IPS-15b (cell line): ENCODE measurements around the gene GHRHR.

Experiments
- H3K27me3 ChIP-seq: one replicate; pipeline ENCODE4 v1.6.1; 2013; ENCODE audit warnings: low read length; ENCODE audit not compliant: control insufficient read depth, insufficient read depth
- H3K36me3 ChIP-seq: one replicate; pipeline ENCODE4 v1.6.1; 2013; ENCODE audit warnings: low read length; ENCODE audit not compliant: control insufficient read depth, insufficient read depth
- H3K4me1 ChIP-seq: one replicate; pipeline ENCODE4 v1.6.1; 2013; ENCODE audit warnings: mild to moderate bottlenecking, low read length; ENCODE audit not compliant: control insufficient read depth, insufficient read depth
- H3K4me3 ChIP-seq: one replicate; pipeline ENCODE4 v1.5.1; 2013; ENCODE audit warnings: low read depth, low read length
- H3K9ac ChIP-seq: one replicate; pipeline ENCODE4 v1.6.1; 2013; ENCODE audit warnings: low read depth, mild to moderate bottlenecking, low read length
- H3K9me3 ChIP-seq: one replicate; pipeline ENCODE4 v1.6.1; 2013; ENCODE audit warnings: mild to moderate bottlenecking, low read length; ENCODE audit not compliant: control insufficient read depth, insufficient read depth

The GHRHR gene

DNA sequence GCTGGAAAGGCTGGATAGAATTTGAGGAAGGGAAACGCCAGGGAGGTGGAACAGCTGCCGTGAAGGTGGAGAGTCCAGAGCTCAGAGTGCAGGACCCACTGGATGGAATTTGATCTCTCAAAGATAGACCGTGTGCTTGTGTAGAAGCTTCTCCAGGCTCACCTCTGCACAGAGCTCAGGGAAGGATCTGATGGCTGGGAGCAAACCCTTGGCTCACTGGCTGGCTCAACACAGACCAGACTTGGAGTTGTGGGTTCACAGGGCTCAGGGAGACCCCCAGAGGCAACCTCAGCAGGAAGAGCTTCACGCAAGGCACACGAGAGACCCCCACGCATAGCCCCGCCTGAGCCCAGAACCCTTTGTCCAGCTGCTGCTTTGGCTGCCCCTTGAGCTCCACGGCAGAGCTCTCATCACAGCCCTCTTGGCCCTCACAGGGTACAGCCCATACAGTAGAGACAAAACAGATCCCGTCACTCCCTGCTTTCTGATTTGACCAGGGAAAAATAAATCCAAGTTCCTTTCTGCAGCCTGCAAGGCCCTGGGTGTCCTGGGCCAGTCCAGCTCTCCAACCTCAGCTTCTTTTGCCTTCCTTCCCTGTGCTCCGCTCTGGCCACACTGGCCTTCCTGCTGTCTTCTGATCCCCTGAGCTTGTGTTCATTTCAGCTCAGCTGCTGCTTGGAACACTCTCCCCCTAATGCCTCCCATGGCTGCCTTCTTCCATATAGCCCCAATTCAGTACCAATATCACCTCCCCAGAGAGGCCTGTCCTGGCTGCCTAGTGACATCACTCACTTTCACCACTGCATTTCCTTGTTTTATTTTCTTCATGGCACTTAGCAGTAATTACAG is 26.3 kb downstream of the GHRHR start:
- Histone ChIP-seq H3K4me1 (peaks cover 15% of the 10 kb centered on the region), H3K4me3 (no peak overlapping the region), H3K27me3 (no peaks in the 10 kb centered on the region), H3K9me3 (no peaks in the 10 kb centered on the region), H3K9ac (no peak overlapping the region), H3K36me3 (peaks cover 8% of the 10 kb centered on the region)

GRCh38 chr7:30990673-30991170 is 27.0 kb downstream of the GHRHR start:
- H3K27me3 ChIP-seq: no peaks in the 10 kb centered on the region
- no peak overlapping the region for H3K9ac ChIP-seq
- no peak overlapping the region for H3K4me3 ChIP-seq
- peaks cover 10% of the 10 kb centered on the region for H3K4me1 ChIP-seq
- peaks cover 10% of the 10 kb centered on the region for H3K36me3 ChIP-seq
- H3K9me3 ChIP-seq: no peaks in the 10 kb centered on the region

DNA sequence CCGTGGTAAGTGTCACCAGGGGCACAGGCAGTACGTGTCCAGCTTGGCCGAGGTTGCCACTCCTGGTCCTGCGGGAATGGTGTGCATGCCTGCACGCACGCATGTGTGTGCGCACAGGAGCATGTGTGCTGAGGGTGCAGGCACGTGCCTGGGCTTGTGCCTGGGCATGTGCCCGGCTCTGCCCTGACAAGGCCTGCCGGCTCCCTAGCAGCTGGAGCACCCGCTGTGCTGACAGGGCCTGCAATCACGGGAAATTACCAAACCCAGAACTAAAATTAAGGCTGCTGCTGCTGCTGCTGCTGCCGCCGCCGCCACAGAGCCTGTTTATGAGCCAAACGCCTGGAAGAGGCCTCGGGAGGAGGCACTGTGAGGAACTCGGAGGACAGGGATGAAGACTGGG is 28.7 kb downstream of the GHRHR start:
- Histone ChIP-seq H3K4me3 (no peak overlapping the region), H3K9me3 (no peaks in the 10 kb centered on the region), H3K27me3 (no peaks in the 10 kb centered on the region), H3K9ac (no peak overlapping the region), H3K4me1 (peaks cover 2% of the 10 kb centered on the region), H3K36me3 (peaks cover 10% of the 10 kb centered on the region)

GRCh38 chr7:30994206-30995100 is 30.7 kb downstream of the GHRHR start:
- Histone ChIP-seq H3K4me1 (no peaks in the 10 kb centered on the region), H3K27me3 (no peaks in the 10 kb centered on the region), H3K9ac (no peak overlapping the region), H3K9me3 (no peaks in the 10 kb centered on the region), H3K4me3 (no peak overlapping the region), H3K36me3 (peaks cover 10% of the 10 kb centered on the region)

GRCh38 chr7:30995536-30995935 is 31.8 kb downstream of the GHRHR start:
- H3K4me1 ChIP-seq: no peaks in the 10 kb centered on the region
- H3K4me3 ChIP-seq: no peak overlapping the region
- H3K9ac ChIP-seq: no peak overlapping the region
- no peaks in the 10 kb centered on the region for H3K27me3 ChIP-seq
- H3K36me3 ChIP-seq: peaks cover 10% of the 10 kb centered on the region
- H3K9me3 ChIP-seq: no peaks in the 10 kb centered on the region

- Histone ChIP-seq H3K27me3 (no peaks in the 10 kb centered on the region), H3K36me3 (peaks cover 10% of the 10 kb centered on the region), H3K4me3 (no peak overlapping the region), H3K4me1 (no peaks in the 10 kb centered on the region), H3K9me3 (no peaks in the 10 kb centered on the region), H3K9ac (no peak overlapping the region)
Measured at GRCh38 chr7:30996256-30996655, 32.5 kb downstream of the GHRHR start.

- Histone ChIP-seq H3K4me3 (no peak overlapping the region), H3K9me3 (no peaks in the 10 kb centered on the region), H3K36me3 (peaks cover 10% of the 10 kb centered on the region), H3K4me1 (no peaks in the 10 kb centered on the region), H3K9ac (no peak overlapping the region), H3K27me3 (no peaks in the 10 kb centered on the region)
Measured at GRCh38 chr7:30996883-30997282, 33.1 kb downstream of the GHRHR start.

DNA sequence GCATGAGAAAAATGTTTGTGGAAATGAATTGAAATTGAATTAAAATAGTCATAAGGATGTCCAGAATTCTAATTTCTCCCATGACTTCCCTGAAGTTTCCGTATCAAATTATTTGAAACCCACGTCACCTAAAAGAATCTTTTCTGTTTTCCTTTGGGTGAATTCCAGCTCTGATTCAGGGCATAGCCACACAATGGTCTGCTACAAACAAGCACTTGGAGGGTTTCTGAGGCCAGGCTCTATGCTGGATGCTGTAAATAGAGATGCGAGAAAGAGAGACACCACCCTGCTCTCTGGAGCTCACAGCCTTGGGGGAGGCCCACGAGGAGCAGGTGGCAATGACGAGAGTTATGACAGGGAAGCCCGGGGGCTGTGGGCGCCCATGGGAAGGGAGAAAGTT is 33.6 kb downstream of the GHRHR start:
- Histone ChIP-seq H3K9ac (no peak overlapping the region), H3K9me3 (no peaks in the 10 kb centered on the region), H3K4me3 (no peak overlapping the region), H3K27me3 (no peaks in the 10 kb centered on the region), H3K4me1 (no peaks in the 10 kb centered on the region), H3K36me3 (peaks cover 10% of the 10 kb centered on the region)

- Histone ChIP-seq H3K4me1 (no peaks in the 10 kb centered on the region), H3K36me3 (peaks cover 10% of the 10 kb centered on the region), H3K9ac (no peak overlapping the region), H3K4me3 (no peak overlapping the region), H3K9me3 (no peaks in the 10 kb centered on the region), H3K27me3 (no peaks in the 10 kb centered on the region)
Measured at GRCh38 chr7:30998180-30998579, 34.4 kb downstream of the GHRHR start.

GRCh38 chr7:31000161-31000693 is 36.5 kb downstream of the GHRHR start:
- Histone ChIP-seq H3K9me3 (no peaks in the 10 kb centered on the region), H3K4me3 (no peak overlapping the region), H3K4me1 (peaks cover 2% of the 10 kb centered on the region), H3K36me3 (peaks cover under 1% of the 10 kb centered on the region), H3K9ac (no peak overlapping the region), H3K27me3 (no peaks in the 10 kb centered on the region)

DNA sequence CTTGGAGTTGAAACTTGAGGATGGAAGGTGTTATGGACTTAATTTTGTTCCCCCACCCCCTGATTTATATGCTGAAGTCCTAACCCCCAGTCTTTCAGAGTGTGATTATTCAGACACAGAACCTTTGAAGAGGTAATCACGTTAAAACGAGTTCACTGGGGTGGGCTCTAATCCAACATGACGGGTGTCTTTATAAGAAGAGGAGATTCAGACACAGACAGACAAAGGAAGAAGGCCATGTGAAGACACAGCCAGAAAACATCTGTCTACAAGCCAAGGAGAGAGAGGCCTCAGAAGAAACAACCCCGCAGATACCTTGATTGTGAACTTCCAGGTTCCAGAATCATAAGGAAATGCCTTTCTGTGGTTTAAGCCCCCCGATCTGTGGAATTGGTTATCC is 37.0 kb downstream of the GHRHR start:
- Histone ChIP-seq H3K4me3 (no peak overlapping the region), H3K27me3 (no peaks in the 10 kb centered on the region), H3K9ac (no peak overlapping the region), H3K9me3 (no peaks in the 10 kb centered on the region), H3K36me3 (no peaks in the 10 kb centered on the region), H3K4me1 (peaks cover 2% of the 10 kb centered on the region)
